Breast epithelium (tissue), 3 donors: ENCODE data around the gene SELENOT.

Source experiments
- CTCF ChIP-seq, 3 donors: fragments of 450-650 bp; IDR thresholded peaks; one replicate each; pipeline ENCODE4 v1.5.1; 2016 to 2017; ENCODE audit warnings: antibody characterized with exemption in 3 of 3, mild to moderate bottlenecking in 3 of 3, moderate library complexity in 3 of 3
- POLR2A ChIP-seq: fragments of 450-650 bp; IDR thresholded peaks from one replicate; pipeline ENCODE4 v1.6.1; 2016; ENCODE audit warnings: antibody characterized with exemption, mild to moderate bottlenecking, moderate library complexity
- POLR2AphosphoS5 ChIP-seq, 3 donors: sonication (generic); formaldehyde crosslinking; IDR thresholded peaks; one replicate each; pipeline ENCODE4 v1.6.1; 2017; ENCODE audit warnings: antibody characterized with exemption in 3 of 3

GRCh38 chr3:150620002-150620689 lies 17.0 kb downstream of the SELENOT start:
- TF ChIP-seq CTCF (IDR thresholded peaks at IDR 0.05) = no peak
- TF ChIP-seq POLR2A = no peak
- no peak for TF ChIP-seq POLR2AphosphoS5 (IDR thresholded peaks at IDR 0.05)
